Diencephalon (tissue), 1 donor: ENCODE measurements around the gene ATP2B2. TPM values are rescaled to one million over a fixed set of nuclear protein-coding genes. Genes with fewer than 3 reads are reported as not detected.

Experiments used
- small RNA-seq: library from RNA; depleted of rRNA; stranded (forward); fragments of <200 nt; gene quantifications from one replicate; pipeline ENCODE3, GENCODE V24; 2014
- total RNA-seq: library from RNA; depleted of rRNA; stranded (reverse); fragments of >200 nt; gene quantifications from one replicate; pipeline ENCODE4 v1.2.3, GENCODE V29; 2014

The ATP2B2 gene
- 73.4 TPM for total RNA-seq

DNA sequence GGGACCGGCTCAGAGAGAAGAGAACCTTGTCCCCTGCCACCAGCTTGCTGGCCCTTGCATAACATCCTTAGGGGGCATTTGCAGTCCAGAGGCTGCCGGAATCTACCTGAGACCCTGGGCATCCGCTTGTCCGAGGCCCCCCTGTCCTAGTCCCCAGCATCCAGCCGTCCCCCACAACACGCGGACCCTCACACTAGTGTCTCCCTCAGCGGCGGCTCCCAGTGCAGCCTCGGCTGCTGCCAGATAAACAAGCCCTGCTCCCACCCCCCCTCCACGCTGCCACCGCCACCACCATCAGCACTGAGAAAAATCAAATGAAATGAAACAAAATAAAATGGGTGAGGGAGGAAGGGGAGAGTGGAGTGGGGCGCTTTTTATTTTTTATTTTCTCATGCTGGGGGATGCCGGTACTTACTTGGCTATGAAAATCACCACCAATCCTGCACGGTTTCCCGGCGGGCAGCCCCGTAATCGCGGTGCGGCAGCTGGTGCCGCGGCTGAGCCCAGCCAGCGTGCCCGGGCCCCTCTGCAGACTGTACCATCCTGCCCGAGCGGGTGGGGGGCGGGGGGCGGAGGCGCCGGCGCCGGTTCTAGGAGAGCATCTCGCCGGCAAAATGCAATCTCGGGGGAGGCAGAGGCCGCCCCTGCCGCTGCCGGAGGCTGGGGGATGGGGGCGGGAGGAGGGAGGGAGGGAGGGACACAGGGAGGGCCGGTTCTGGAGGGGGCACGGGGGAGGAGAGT lies at the start of gene ATP2B2:
Gene ATP2B2 (minus strand): TSS at position 537 of the 741 bp plus-strand sequence. CDS start 56,043 bp downstream, outside the sequence.

DNA sequence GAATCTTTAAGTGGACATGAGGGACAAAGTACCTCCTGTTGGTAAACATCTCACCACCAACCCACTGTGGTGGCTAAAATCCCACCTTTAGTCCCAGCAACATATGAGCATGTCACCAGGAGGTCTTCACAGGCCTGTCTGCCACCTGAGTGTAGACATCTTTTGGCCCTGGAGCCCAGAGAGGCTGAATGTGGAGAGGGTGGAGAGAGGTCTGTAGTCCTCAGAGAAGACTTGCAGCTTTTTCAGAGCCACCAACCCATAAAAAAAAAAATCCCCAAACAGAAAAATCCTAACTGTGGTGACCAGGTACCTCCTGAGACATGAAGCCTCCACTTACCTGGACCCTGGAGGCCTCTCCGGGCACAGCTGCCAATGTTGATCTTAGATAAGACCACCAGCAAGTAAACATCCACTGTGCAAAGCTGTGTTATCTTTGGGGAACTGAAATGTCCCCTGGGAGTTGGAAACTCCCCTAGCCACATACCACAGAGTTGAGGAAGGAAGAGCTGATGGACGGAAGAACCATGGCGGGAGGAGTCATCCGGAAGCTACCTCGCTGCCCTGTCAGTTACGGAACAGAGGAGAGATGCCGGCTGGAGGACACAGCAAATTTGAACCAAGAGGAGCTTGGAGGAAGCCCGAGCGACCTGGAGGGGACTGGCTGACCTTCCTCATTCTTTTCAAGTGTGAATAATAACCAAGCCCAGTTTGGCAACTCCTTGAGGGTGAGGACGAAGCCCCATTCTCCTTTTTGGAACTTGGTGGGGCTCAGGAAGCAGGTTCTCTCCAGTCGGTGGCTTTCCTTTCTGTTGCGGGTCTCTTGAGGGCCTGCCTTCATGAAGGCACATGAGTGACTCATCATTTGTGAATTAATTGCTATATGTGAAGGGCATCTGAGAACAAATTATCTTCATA lies 212.6 kb downstream of the ATP2B2 start, which contains the start of gene GHRL:
Gene GHRL (minus strand): TSS at position 443 of the 915 bp plus-strand sequence. CDS start 2,767 bp downstream, outside the sequence.

Small RNA genes within 50 kb of the gene (small RNA-seq; reads per million reads assigned to genes)
- gene MIR378B (0.33 reads per million, percentile 29 among the genes with 10 or more reads in this experiment), gene MIR885 (0.56 reads per million, percentile 59 among the genes with 10 or more reads in this experiment), gene RF02126 (not detected)

Other genes with a start within 250 kb of the ATP2B2 start
- gene GHRL, start 212.6 kb downstream of the ATP2B2 start, total RNA-seq, result not detected
- gene SEC13, start 184.5 kb downstream of the ATP2B2 start, total RNA-seq, result 61.4 TPM